Mucosa of gallbladder (tissue), 1 donor: ENCODE results near the gene GLB1L2. TPM values are rescaled to one million over a fixed set of nuclear protein-coding genes. Genes with fewer than 3 reads are reported as not detected.

Source experiments
- DNase-seq: peaks from one replicate; pipeline ENCODE4 v3.0.0-alpha.2; 2020; ENCODE audit warnings: low spot score
- total RNA-seq: library from RNA; stranded (reverse); gene quantifications from one replicate; pipeline ENCODE4 v1.2.1, GENCODE V29; 2021
- donor health status: DM: no; HTN: no; CAD: no.

Gene GLB1L2
- total RNA-seq, 1 donor from 2014 or later: 8.8 TPM

GRCh38 chr11:134366254-134366653 lies 34.5 kb downstream of the GLB1L2 start:
- DNase-seq: no peak

GRCh38 chr11:134367781-134368180 lies 36.0 kb downstream of the GLB1L2 start:
- no peak for DNase-seq

- no peak for DNase-seq
Observed at GRCh38 chr11:134369656-134370525, 38.1 kb downstream of the GLB1L2 start.

- DNase-seq: no peak
Observed at GRCh38 chr11:134370526-134371435, 39.0 kb downstream of the GLB1L2 start.

- no peak for DNase-seq
Observed at GRCh38 chr11:134371436-134372185, 39.8 kb downstream of the GLB1L2 start.

- no peak for DNase-seq
Observed at GRCh38 chr11:134372536-134372935, 40.7 kb downstream of the GLB1L2 start.

GRCh38 chr11:134372961-134373360 lies 41.2 kb downstream of the GLB1L2 start:
- DNase-seq: no peak

- DNase-seq: no peak
Observed at GRCh38 chr11:134373591-134374052, 41.8 kb downstream of the GLB1L2 start.

GRCh38 chr11:134374171-134374570 lies 42.4 kb downstream of the GLB1L2 start:
- DNase-seq: no peak

- no peak for DNase-seq
Observed at GRCh38 chr11:134374891-134375550, 43.2 kb downstream of the GLB1L2 start.

- DNase-seq: no peak
Observed at GRCh38 chr11:134376150-134376921, 44.5 kb downstream of the GLB1L2 start.

- no peak for DNase-seq
Observed at GRCh38 chr11:134377876-134378275, 46.1 kb downstream of the GLB1L2 start.

- DNase-seq: no peak
Observed at GRCh38 chr11:134379241-134379640, 47.5 kb downstream of the GLB1L2 start.

- DNase-seq: no peak
Observed at GRCh38 chr11:134380229-134380628, 48.4 kb downstream of the GLB1L2 start.

- no peak for DNase-seq
Observed at GRCh38 chr11:134380785-134381184, 49.0 kb downstream of the GLB1L2 start.

GRCh38 chr11:134382257-134382656 lies 50.5 kb downstream of the GLB1L2 start:
- no peak for DNase-seq

- no peak for DNase-seq
Observed at GRCh38 chr11:134382830-134383229, 51.0 kb downstream of the GLB1L2 start.

- DNase-seq: no peak
Observed at GRCh38 chr11:134383576-134384221, 51.9 kb downstream of the GLB1L2 start.

- no peak for DNase-seq
Observed at GRCh38 chr11:134384406-134384805, 52.6 kb downstream of the GLB1L2 start.

- no peak for DNase-seq
Observed at GRCh38 chr11:134385171-134385570, 53.4 kb downstream of the GLB1L2 start.
